ENCODE data around the gene TFRC. TPM values are rescaled to one million over a fixed set of nuclear protein-coding genes. Genes with fewer than 3 reads are reported as not detected.
"Not testable (repeated sequence)": the region's sequence is repeated elsewhere in the genome, so short reads cannot be mapped to it uniquely, and the experiment has no call there.

TFRC gene
- total RNA-seq, 6 donors from 2014 or later, result 66.0 to 323 (median 234) TPM

DNA sequence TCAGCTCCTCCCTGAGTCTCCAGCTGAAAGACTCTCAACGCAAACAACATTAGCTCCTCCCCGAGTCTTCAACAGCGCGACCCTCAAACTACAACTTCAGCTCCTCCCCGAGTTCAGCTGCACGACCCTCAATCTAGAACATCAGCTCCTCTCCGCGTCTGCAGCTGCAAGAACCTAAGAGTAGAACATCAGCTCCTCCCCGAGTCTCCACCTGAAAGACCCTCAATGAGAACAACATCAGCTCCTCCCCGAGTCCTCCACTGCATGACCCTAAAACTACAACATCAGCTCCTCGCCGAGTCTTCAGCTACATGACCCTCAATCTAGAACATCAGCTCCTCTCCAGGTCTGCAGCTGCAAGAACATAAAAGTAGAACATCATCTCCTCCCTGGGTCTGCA, 78.3 kb downstream of the TFRC start:
- DNase-seq (no peak), ATAC-seq (ENCODE audit: low FRiP score in 2 of 2) (no peak)
- Histone ChIP-seq H3K4me1 (no peaks in the 10 kb centered on the region), H3K27ac (no peak overlapping the region), H3K4me3 (no peak overlapping the region), H3K9me3 (no peaks in the 10 kb centered on the region), H3K36me3 (no peaks in the 10 kb centered on the region), H3K27me3 (no peaks in the 10 kb centered on the region)
- 84 to 90% methylated on average over 12 of the region's 12 CpGs for WGBS, 2 donors
- no peak for TF ChIP-seq CTCF (IDR thresholded peaks at IDR 0.05)
- TF ChIP-seq POLR2AphosphoS5 (IDR thresholded peaks at IDR 0.05), result no peak
- no peak for TF ChIP-seq EP300 (IDR thresholded peaks at IDR 0.05)

DNA sequence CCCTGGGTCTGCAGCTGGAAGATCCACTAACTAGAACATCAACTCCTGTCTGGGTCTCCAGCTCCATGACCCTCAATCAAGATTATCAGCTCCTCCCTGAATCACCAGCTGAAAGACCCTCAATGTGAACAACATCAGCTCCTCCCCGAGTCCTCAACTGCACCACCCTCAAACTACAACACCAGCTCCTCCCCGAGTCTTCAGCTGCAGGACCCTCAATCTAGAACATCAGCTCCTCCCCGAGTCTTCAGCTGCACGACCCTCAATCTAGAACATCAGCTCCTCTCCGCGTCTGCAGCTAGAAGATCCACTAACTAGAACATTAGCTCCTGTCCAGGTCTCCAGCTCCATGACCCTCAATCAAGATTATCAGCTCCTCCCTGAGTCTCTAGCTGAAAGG, 79.2 kb downstream of the TFRC start:
- not testable (repeated sequence) for H3K9me3 ChIP-seq; H3K27me3 ChIP-seq; H3K36me3 ChIP-seq; H3K4me3 ChIP-seq; ATAC-seq (ENCODE audit: low FRiP score in 2 of 2); H3K4me1 ChIP-seq; H3K27ac ChIP-seq; DNase-seq
- WGBS, 2 donors, result 84 to 94% methylated on average over 6 of the region's 6 CpGs

DNA sequence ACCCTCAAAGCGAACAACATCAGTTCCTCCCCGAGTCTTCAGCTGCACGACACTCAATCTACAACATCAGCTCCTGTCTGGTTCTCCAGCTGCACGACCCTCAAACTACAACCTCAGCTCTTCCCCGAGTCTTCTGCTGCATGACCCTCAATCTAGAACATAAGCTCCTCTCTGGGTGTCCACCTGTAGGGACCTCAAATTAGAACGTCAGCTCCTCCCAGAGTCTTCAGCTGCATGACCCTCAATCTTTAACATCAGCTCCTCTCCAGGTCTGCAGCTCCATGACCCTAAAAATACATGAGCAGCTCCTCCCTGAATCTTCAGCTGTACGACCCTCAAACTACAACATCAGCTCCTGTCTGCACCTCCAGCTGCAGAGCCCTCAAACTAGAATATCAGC, 80.7 kb downstream of the TFRC start:
- ATAC-seq (ENCODE audit: low FRiP score in 2 of 2); H3K27ac ChIP-seq; H3K27me3 ChIP-seq; H3K4me1 ChIP-seq; DNase-seq; H3K9me3 ChIP-seq; H3K36me3 ChIP-seq; H3K4me3 ChIP-seq: not testable (repeated sequence)
- 91 to 93% methylated on average over 7 of the region's 7 CpGs for WGBS, 2 donors

DNA sequence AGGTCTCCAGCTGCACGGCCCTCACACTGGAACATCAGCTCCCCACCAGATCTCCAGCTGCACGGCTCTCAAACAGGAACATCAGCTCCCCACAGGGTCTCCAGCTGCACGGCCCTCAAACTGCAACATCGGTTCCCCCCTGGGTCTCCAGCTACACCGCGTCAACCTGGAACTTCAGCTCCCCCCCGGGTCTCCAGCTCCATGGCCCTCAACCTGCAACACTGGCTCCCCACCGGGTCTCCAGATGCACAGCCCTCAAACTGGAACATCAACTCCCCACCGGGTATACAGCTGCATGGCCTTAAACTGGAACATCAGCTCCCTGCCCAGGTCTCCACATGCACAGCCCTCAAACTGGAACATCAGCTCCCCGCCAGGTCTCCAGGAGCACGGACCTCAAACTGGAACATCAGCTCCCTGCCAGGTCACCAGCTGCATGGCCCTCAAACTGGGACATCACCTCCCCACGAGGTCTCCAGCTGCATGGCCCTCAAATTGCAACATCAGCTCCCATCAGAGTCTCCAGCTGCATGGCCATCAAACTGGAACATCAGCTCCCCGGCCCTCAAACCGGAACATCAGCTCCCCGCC, 81.4 kb downstream of the TFRC start:
- DNase-seq, result peak in 1 of 2 donors; percentile 25
- 71 to 77% methylated on average over 6 to 11 of the region's 15 CpGs for WGBS, 2 donors
- not testable (repeated sequence) for H3K9me3 ChIP-seq; H3K4me3 ChIP-seq; ATAC-seq (ENCODE audit: low FRiP score in 2 of 2); H3K4me1 ChIP-seq; H3K27me3 ChIP-seq; H3K27ac ChIP-seq; H3K36me3 ChIP-seq

GRCh38 chr3:195999896-196000295, 82.0 kb downstream of the TFRC start:
- 71 to 82% methylated on average over 5 to 8 of the region's 8 CpGs for WGBS, 2 donors
- Histone ChIP-seq H3K4me1 (no peaks in the 10 kb centered on the region), H3K27ac (no peak overlapping the region), H3K4me3 (no peak overlapping the region), H3K27me3 (no peaks in the 10 kb centered on the region), H3K9me3 (no peaks in the 10 kb centered on the region), H3K36me3 (no peaks in the 10 kb centered on the region)
- DNase-seq (peak in 1 of 2 donors; percentile 29), ATAC-seq (ENCODE audit: low FRiP score in 2 of 2) (no peak)
- TF ChIP-seq CTCF (IDR thresholded peaks at IDR 0.05) (no peak), POLR2AphosphoS5 (IDR thresholded peaks at IDR 0.05) (no peak), POLR2A (IDR thresholded peaks at IDR 0.05) (no peak), EP300 (IDR thresholded peaks at IDR 0.05) (no peak)

Small RNAs within 50 kb of the gene (small RNA-seq; reads per million reads assigned to genes)
- gene RNU7-18P, result 0 reads per million in 4 donors

Other genes with a start within 250 kb of the TFRC start
- gene TNK2, start 173.5 kb downstream of the TFRC start, total RNA-seq, result 100 to 1,000 TPM in 2 of 6 donors, 10 to 100 TPM in 4; 18.7 to 171 (median 70.1) TPM
- 1 to 10 TPM in 2 of 6 donors, not detected in 4; 1.4 to 3.1 TPM for gene ZDHHC19, start 129.3 kb upstream of the TFRC start, total RNA-seq
- gene SLC51A, start 134.4 kb upstream of the TFRC start, total RNA-seq, result 1 to 10 TPM in 3 of 6 donors, under 1 TPM in 3; 0.89 to 3.2 (median 1.1) TPM
- gene PCYT1A, start 205.6 kb upstream of the TFRC start, total RNA-seq, result 10 to 100 TPM; 51.6 to 75.2 (median 68.5) TPM
- 10 to 100 TPM in 1 of 6 donors, 1 to 10 TPM in 5; 2.3 to 10.4 (median 4.4) TPM for gene DYNLT2B, start 236.2 kb upstream of the TFRC start, total RNA-seq

Data from upper lobe of left lung (tissue), 6 donors.